Epithelial cell of proximal tubule (primary cell): ENCODE results near the gene ARHGEF11. TPM values are rescaled to one million over a fixed set of nuclear protein-coding genes. Genes with fewer than 3 reads are reported as not detected.

Experiments
- DNase-seq: peaks from one replicate; pipeline ENCODE4 v3.0.0-alpha.2; 2011; ENCODE audit warnings: low read depth
- H3K4me3 ChIP-seq: 2 replicates; pipeline ENCODE4 v1.5.1; 2011; ENCODE audit warnings: low read depth, mild to moderate bottlenecking, low read length
- CTCF ChIP-seq: conservative IDR thresholded peaks from 2 replicates; pipeline ENCODE4 v1.5.1; 2012; ENCODE audit warnings: low read depth, mild to moderate bottlenecking, low read length
- total RNA-seq: library from RNA; depleted of rRNA; stranded (reverse); fragments of >200 nt; gene quantifications from 2 replicates; pipeline ENCODE4 v1.2.3, GENCODE V29; 2015

ARHGEF11 gene
- total RNA-seq, 1 donor from 2014 or later: 19.3 TPM

DNA sequence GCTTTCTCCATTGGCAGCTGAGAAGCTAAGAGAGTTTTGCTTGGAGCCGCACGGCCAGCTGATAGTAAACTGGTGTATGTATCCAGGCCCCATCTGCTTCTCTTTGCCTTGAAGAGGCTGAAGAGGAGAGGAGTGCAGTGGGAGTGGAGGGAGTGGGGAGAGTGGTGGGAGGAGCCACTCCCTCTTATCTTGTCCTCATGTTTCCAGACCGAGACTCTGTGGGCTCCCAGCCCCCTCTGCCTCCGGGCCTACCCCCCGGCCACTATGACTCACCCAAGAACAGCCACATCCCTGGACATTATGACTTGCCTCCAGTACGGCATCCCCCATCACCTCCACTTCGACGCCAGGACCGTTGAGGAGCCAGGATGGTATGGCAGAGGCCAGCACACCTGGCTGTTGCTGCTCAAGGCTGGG lies 131.1 kb downstream of the ARHGEF11 start:
- no peak for TF ChIP-seq CTCF
- H3K4me3 ChIP-seq: no peak overlapping the region
- DNase-seq: no peak

GRCh38 chr1:156913809-156914387 lies 131.6 kb downstream of the ARHGEF11 start:
- DNase-seq: no peak
- no peak for TF ChIP-seq CTCF

GRCh38 chr1:156912861-156913808 lies 132.4 kb downstream of the ARHGEF11 start:
- no peak for TF ChIP-seq CTCF
- H3K4me3 ChIP-seq: no peak overlapping the region
- no peak for DNase-seq

More at GRCh38 chr1:156913809-156914387, 131.6 kb downstream of the ARHGEF11 start:
- H3K4me3 ChIP-seq: no peak overlapping the region

DNA sequence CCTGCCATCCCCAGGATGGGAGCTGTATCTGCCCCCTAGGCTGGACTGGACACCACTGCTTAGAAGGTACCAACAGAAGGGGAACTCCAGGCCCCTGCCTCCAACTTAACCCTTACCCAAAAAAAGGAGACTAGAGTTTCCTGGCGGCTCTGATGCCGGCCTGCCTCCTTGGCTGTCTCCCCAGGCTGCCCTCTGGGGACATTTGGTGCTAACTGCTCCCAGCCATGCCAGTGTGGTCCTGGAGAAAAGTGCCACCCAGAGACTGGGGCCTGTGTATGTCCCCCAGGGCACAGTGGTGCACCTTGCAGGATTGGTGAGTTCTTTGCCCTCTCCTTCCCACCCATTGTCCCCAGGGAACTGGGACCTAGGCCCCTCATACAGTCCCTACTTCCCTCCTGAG lies 133.2 kb downstream of the ARHGEF11 start:
- no peak for TF ChIP-seq CTCF
- no peak for DNase-seq
- no peak overlapping the region for H3K4me3 ChIP-seq

GRCh38 chr1:156911577-156912298 lies 133.8 kb downstream of the ARHGEF11 start:
- DNase-seq: no peak
- no peak overlapping the region for H3K4me3 ChIP-seq
- no peak for TF ChIP-seq CTCF

DNA sequence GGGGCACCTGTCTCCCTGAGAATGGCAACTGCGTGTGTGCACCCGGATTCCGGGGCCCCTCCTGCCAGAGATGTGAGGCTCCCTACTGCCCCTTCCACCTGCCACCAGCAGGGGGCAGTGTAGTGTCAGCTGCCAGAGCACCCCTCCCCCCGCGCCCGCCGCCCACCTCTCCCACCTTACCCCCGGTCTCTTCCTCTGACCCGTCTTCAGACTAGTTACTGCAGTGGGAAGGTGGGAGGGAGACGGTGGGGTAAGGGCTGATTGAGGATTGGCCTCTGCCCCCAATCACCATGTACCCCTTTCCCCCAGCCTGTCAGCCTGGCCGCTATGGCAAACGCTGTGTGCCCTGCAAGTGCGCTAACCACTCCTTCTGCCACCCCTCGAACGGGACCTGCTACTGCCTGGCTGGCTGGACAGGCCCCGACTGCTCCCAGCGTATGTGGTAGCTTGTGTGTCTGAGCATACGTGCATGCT lies 135.2 kb downstream of the ARHGEF11 start:
- TF ChIP-seq CTCF: peak; percentile 74
- DNase-seq: no peak
- no peak overlapping the region for H3K4me3 ChIP-seq
